DMS153 treated with DMSO at 0.1 percent for 48 hours (cell line): ENCODE data around the gene NBAS.
"Not testable (repeated sequence)": the region's sequence is repeated elsewhere in the genome, so short reads cannot be mapped to it uniquely, and the experiment has no call there.

Experiments
- DNase-seq: peaks from one replicate; lab custom pipeline; 2025; ENCODE audit not compliant: unreplicated experiment; lab: John Stamatoyannopoulos, UW

The NBAS gene

GRCh38 chr2:15561574-15562344 lies 625 bp upstream of the NBAS start:
- peak; percentile 56 for DNase-seq

- DNase-seq = no peak
Measured at GRCh38 chr2:15560140-15560987, 770 bp downstream of the NBAS start.

DNA sequence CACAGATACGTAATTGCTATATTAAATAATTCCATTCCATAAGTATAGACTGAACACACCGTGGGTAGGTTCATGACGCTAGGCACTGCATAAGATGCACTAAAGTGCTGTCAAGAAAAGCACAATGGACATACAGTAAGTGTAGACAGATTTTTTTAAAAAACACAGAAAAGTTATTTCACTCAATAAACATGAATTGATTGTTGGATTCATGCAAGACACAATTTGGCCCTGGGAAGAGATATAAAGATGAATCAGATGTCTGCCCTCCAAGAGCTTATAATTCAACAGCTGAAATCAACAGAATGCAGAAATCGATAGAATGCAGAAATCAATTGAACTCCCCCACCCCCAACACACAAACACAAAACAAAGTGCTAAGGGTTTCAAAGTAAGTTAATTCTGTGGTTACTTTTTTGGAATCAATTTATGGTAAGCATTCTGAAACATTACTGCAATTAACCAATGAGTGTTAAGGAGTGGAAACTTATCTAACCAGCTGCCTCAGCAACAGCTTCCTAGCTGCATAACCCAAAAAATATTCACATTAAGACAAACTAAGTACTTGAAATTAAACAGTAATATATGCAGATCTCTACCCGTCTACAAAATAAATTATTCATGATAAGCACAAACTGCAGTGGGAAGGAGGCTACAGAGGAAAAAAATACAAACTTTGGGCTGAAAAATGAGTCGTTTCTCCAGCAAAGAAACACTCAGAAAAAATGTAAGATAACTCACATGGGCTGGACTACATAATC lies 1.6 kb downstream of the NBAS start:
- DNase-seq = no peak

DNA sequence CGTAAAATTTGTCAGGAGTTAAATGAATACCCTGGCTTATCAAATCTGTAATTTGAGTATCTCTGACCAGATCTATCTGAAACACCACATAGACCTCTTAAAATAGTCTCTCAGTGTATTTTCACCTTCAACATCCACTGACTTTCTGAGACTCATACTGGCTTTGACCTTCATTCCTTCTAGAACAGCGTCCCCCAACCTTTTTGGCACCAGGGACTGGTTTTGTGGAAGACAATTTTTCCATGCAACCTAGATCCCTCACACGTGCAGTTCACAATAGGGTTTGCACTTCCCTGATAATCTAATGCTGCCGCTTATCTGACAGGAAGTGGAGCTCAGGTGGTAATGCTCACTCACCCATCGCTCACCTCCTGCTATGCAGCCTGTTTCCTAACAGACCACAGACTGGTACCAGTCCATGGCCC lies 3.2 kb downstream of the NBAS start:
- DNase-seq = no peak

GRCh38 chr2:15556311-15556930 lies 4.7 kb downstream of the NBAS start:
- no peak for DNase-seq

- DNase-seq = no peak
Measured at GRCh38 chr2:15555760-15556193, 5.4 kb downstream of the NBAS start.

GRCh38 chr2:15554525-15555218 lies 6.5 kb downstream of the NBAS start:
- no peak for DNase-seq

DNA sequence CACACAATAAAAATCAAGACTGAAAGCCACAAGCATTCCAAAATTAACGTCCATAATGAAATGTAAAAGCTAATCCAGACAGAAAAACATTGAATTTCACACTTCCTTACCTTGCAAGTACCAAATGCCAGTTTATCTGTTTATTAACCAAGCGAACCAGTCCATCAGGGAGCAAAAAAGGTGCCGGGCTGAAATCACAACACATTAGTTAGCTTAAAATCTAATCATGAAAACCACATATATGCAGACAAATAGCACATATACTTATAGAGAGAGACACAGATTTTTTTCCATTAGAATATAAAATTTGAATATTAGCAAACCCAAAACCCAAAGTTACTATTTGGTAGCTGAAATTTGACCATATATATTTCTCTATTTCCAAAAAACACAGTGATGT lies 7.2 kb downstream of the NBAS start:
- DNase-seq = no peak

GRCh38 chr2:15553519-15553918 lies 7.6 kb downstream of the NBAS start:
- no peak for DNase-seq

DNA sequence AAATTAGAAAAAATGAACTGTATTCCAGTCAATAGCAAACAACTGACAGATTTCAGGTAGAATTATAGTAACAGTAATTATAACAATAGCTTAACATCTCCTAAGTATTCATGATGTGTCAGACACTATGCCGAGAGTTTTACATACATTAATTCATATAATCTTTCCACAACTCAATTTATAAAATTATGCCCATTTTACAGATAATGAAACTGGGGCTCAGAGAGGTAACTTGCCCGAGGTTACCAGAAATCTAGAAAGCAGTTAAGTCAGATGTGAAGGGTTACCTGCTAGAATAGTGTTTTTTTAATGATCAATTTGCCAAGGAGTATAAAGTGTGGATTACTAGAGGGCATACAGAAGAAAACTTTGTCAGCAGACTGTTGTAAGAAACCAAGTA lies 12.2 kb downstream of the NBAS start:
- DNase-seq = no peak

- no peak for DNase-seq
Measured at GRCh38 chr2:15547115-15547876, 13.8 kb downstream of the NBAS start.

DNA sequence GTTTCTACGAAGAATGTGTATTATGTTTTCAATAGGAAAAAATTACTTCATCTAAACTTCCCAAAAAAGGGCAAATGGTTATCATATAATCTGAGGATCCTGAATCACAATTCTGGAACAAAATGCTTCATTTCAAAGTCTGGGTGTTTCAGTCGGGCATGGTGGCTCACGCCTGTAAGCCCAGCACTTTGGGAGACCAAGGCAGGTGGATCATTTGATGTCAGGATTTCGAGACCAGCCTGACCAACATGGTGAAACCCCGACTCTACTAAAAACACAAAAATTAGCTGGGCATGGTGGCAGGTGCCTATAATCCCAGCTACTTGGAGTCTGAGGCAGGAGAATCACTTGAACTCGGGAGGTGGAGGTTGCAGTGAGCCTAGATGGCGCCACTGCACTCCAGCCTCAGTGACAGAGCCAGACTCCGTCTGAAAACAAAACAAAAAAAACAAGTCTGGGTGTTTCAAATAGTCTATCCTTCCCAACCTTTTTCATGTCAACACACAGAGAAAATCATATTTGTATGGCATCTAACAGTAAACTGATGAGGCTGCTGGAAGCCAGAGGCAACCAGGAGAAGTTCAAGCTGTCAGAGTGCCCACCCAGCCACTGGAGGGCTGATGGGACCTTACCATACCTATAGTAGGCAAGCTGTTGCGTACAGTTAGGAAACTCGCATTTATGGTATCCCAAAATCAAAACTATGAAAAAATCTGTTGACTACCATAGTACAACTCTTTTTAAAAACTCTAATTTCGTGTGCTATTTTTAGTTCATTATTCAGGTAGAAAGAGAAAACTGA lies 14.6 kb downstream of the NBAS start:
- DNase-seq = no peak

- no peak for DNase-seq
Measured at GRCh38 chr2:15544227-15544626, 16.9 kb downstream of the NBAS start.

DNA sequence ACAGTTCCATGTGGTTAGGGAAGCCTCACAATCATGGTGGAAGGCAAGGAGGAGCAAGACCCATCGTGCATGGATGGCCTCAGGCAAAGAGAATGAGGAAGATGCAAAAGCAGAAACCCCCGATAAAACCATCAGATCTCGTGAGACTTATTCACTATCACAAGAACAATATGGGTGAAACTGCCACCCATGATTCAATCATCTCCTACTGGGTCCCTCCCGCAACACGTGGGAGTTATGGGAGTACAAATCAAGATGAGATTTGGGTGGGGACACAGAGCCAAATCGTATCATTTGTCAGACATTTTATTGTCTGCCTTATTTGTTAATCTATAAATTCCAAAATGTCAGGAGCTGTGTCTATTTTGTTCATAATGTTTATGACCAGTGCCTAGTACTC lies 17.6 kb downstream of the NBAS start:
- no peak for DNase-seq

GRCh38 chr2:15543053-15543452 lies 18.1 kb downstream of the NBAS start:
- no peak for DNase-seq

DNA sequence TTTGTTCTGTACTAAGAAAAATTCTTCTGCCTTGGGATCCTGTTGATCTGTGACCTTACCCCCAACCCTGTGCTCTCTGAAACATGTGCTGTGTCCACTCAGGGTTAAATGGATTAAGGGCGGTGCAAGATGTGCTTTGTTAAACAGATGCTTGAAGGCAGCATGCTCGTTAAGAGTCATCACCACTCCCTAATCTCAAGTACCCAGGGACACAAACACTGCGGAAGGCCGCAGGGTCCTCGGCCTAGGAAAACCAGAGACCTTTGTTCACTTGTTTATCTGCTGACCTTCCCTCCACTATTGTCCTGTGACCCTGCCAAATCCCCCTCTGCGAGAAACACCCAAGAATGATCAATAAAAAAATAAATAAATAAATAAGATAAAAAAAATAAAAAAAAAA lies 18.9 kb downstream of the NBAS start:
- DNase-seq = not testable (repeated sequence)

DNA sequence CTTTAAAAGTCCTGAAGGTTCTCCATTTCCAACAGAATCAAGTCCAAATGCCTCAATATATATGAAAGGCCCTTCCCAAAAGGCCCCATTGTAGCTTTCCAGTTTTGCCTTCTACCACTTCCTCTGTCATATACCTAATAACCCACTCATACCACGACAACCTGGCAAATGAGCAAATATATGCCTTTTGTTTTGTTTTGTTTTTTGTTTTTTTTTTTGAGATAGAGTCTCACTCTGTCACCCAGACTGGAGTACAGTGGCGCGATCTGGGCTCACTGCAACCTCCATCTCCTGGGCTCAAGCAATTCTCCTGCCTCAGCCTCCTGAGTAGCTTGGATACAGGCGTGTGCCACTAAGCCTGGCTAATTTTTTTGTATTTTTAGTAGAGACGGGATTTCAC lies 20.6 kb downstream of the NBAS start:
- DNase-seq = not testable (repeated sequence)

GRCh38 chr2:15539999-15540398 lies 21.1 kb downstream of the NBAS start:
- DNase-seq = no peak

- no peak for DNase-seq
Measured at GRCh38 chr2:15538792-15539191, 22.3 kb downstream of the NBAS start.
